IMR-90 (cell line): ENCODE results near the gene CUEDC2.

Experiments used
- CTCF ChIP-seq: conservative IDR thresholded peaks from 2 replicates; pipeline ENCODE4 v1.5.1; 2012; ENCODE audit warnings: mild to moderate bottlenecking, low read depth, low read length, improper control_type of control experiment
- MAZ ChIP-seq: IDR thresholded peaks from 2 replicates; pipeline ENCODE4 v1.6.1; 2012; ENCODE audit warnings: low read depth, mild to moderate bottlenecking, low read length, improper control_type of control experiment, moderate library complexity, borderline replicate concordance
- SMC3 ChIP-seq: fragments of 150-350 bp; IDR thresholded peaks from 2 replicates; pipeline ENCODE4 v1.6.1; 2016; ENCODE audit warnings: low read depth, mild to moderate bottlenecking, antibody characterized with exemption, low read length, moderate library complexity

- no peak for TF ChIP-seq SMC3
- TF ChIP-seq MAZ = no peak
- no peak for TF ChIP-seq CTCF
These were observed 18.4 kb downstream of the CUEDC2 start for GRCh38 chr10:102413806-102414561.
